K562 (cell line): ENCODE results near the gene CNOT1. TPM values are rescaled to one million over a fixed set of nuclear protein-coding genes. Genes with fewer than 3 reads are reported as not detected.
A peak's percentile ranks its signal among the peaks of the same experiment; 100 is the strongest.

Experiments
- ATAC-seq: fragments of 200-7000 bp; cut with Tn5 transposase; 3 replicates; pipeline ENCODE4 v1.9.1; 2020; ENCODE audit warnings: moderate library complexity
- BruUV-seq: library from RNA; stranded (reverse); fragments of 400-500 nt; replicated peaks from 2 replicates; lab custom pipeline; 2021; lab: Mats Ljungman, UMichigan
- CTCF ChIA-PET: fragments of 300-600 bp; formaldehyde crosslinking; extraction: SDS; loops from one replicate; lab custom pipeline; 2021; ENCODE audit warnings: low intra/inter-chr PET ratio; lab: Yijun Ruan, JAX
- POLR2A ChIA-PET: fragments of 300-600, 350-650 bp; sonication (Branson Sonifier 250); formaldehyde crosslinking; extraction: SDS; loops from one replicate; lab custom pipeline; 2021; ENCODE audit warnings: antibody characterized with exemption, inconsistent platforms; lab: Yijun Ruan, JAX
- DNase-seq, 4 experiments: peaks; one replicate each; pipeline versions ENCODE4 v3.0.0 to v3.0.0-alpha.2; 2011 to 2018; ENCODE audit warnings: low spot score in 3 of 4, mixed read lengths in 3 of 4; ENCODE audit errors: extremely low read depth in 1 of 4
- FAIRE-seq: peaks from 2 replicates; lab custom pipeline; 2011; peaks lifted over from hg19 to GRCh38; lab: Jason Lieb, UNC
- H2AFZ ChIP-seq: 2 replicates; pipeline ENCODE4 v1.6.0; 2011; ENCODE audit warnings: low read depth, low read length, control low read depth, inconsistent platforms
- H3K27ac ChIP-seq: fragments of 200-600 bp; 3 replicates; pipeline ENCODE4 v1.8.0; 2011; ENCODE audit warnings: low read depth, mild to moderate bottlenecking, control low read depth, inconsistent platforms, low read length, moderate library complexity, mixed read lengths; ENCODE audit errors: extremely low read depth
- H3K27me3 ChIP-seq, 2 experiments: fragments of 300-600 bp in 1 of 2; 2 replicates in 1 of 2; 3 replicates in 1 of 2; pipeline versions ENCODE4 v1.6.0 to v1.8.0; 2011; ENCODE audit warnings: inconsistent platforms in 2 of 2, low read length in 2 of 2, mild to moderate bottlenecking in 1 of 2, mixed read lengths in 1 of 2, moderate library complexity in 1 of 2; ENCODE audit not compliant: control insufficient read depth in 2 of 2, insufficient read depth in 2 of 2
- H3K36me3 ChIP-seq: fragments of 300-600 bp; 3 replicates; pipeline ENCODE4 v1.8.0; 2011; ENCODE audit warnings: mild to moderate bottlenecking, low read length, inconsistent platforms; ENCODE audit not compliant: control insufficient read depth, insufficient read depth
- H3K4me1 ChIP-seq, 2 experiments: fragments of 200-600 bp in 1 of 2; replicated peaks in 1 of 2; 2 replicates in 1 of 2; 3 replicates in 1 of 2; pipeline versions ENCODE4 v1.5.1 to v1.8.0; 2011; ENCODE audit warnings: inconsistent platforms in 2 of 2, low read length in 2 of 2, mild to moderate bottlenecking in 1 of 2, mixed read lengths in 1 of 2, moderate library complexity in 1 of 2; ENCODE audit not compliant: control insufficient read depth in 2 of 2, insufficient read depth in 2 of 2
- H3K4me2 ChIP-seq: 2 replicates; pipeline ENCODE4 v1.6.1; 2011; ENCODE audit warnings: low read length, control low read depth, inconsistent platforms, mixed read lengths; ENCODE audit not compliant: insufficient read depth
- H3K4me3 ChIP-seq: fragments of 200-600 bp; sonication (generic), shearing (Covaris generic); 2 replicates; pipeline ENCODE4 v1.5.1; 2016; ENCODE audit warnings: control low read depth, inconsistent platforms
- H3K79me2 ChIP-seq: fragments of 200-600 bp; 3 replicates; pipeline ENCODE4 v1.8.0; 2011; ENCODE audit warnings: low read length, inconsistent platforms; ENCODE audit not compliant: control insufficient read depth, insufficient read depth
- H3K9ac ChIP-seq, 2 experiments: 2 replicates each; pipeline versions ENCODE4 v1.6.0 to v1.6.1; 2011; ENCODE audit warnings: low read depth in 2 of 2, low read length in 2 of 2, control low read depth in 1 of 2, inconsistent platforms in 1 of 2, mild to moderate bottlenecking in 1 of 2, mixed read lengths in 1 of 2; ENCODE audit not compliant: insufficient read depth in 1 of 2
- H3K9me1 ChIP-seq: one replicate; pipeline ENCODE4 v1.6.0; 2011; ENCODE audit warnings: inconsistent platforms, mild to moderate bottlenecking, low read length, moderate library complexity; ENCODE audit not compliant: control insufficient read depth, insufficient read depth
- H3K9me3 ChIP-seq: replicated peaks from 2 replicates; pipeline ENCODE4 v1.5.1; 2011; ENCODE audit warnings: low read depth, low read length, inconsistent platforms; ENCODE audit not compliant: control insufficient read depth, insufficient read depth
- H4K20me1 ChIP-seq: replicated peaks from 2 replicates; pipeline ENCODE4 v1.6.1; 2011; ENCODE audit warnings: low read length, inconsistent platforms, mixed read lengths; ENCODE audit not compliant: control insufficient read depth, insufficient read depth
- CEBPG ChIP-seq, 3 experiments: fragments of 200-800 bp in 1 of 3; sonication (Bioruptor generic) in 1 of 3; sonication (generic) in 1 of 3; formaldehyde crosslinking in 1 of 3; IDR thresholded peaks in 2 of 3; conservative IDR thresholded peaks in 1 of 3; 2 replicates each; pipeline versions ENCODE4 v1.6.1 to v1.8.0; 2016 to 2022; ENCODE audit warnings: missing compliant biosample characterization in 2 of 3, missing genetic modification characterization in 2 of 3, mild to moderate bottlenecking in 1 of 3, missing genetic modification reagents in 1 of 3
- ELK1 ChIP-seq: sonication (generic); formaldehyde crosslinking; IDR thresholded peaks from 2 replicates; pipeline ENCODE4 v1.8.1; 2022; ENCODE audit warnings: missing genetic modification reagents
- MYC ChIP-seq, 2 experiments: fragments of 250-450 bp in 1 of 2; sonication (Bioruptor Pico) in 1 of 2; IDR thresholded peaks; 2 replicates each; pipeline versions ENCODE4 v1.5.1 to v1.6.1; 2012 to 2021; ENCODE audit warnings: low read depth in 2 of 2, borderline replicate concordance in 1 of 2, improper control_type of control experiment in 1 of 2, low read length in 1 of 2, mild to moderate bottlenecking in 1 of 2, moderate library complexity in 1 of 2
- ZMIZ1 ChIP-seq, 2 experiments: fragments of 150-350 bp in 1 of 2; IDR thresholded peaks; 2 replicates each; pipeline ENCODE4 v1.6.1; 2012 to 2016; ENCODE audit warnings: low read depth in 2 of 2, low read length in 2 of 2, mild to moderate bottlenecking in 1 of 2, moderate library complexity in 1 of 2
- ZNF584 ChIP-seq: fragments of 200-800 bp; sonication (Bioruptor generic); IDR thresholded peaks from 2 replicates; pipeline ENCODE4 v1.6.1; 2016; ENCODE audit warnings: low read depth, mild to moderate bottlenecking, missing genetic modification characterization, missing compliant biosample characterization
- WGBS: fragments of 100-300 bp; shearing (Covaris generic); methylation state at CpG from one replicate; pipeline ENCODE4 v1.1.6; 2016; ENCODE audit warnings: low coverage, mixed read lengths; ENCODE audit not compliant: insufficient coverage; ENCODE audit errors: missing lambda C conversion rate; 5-methylcytosine and 5-hydroxymethylcytosine counted together
- in situ Hi-C: fragments of 300-500 bp; cut with MboI; formaldehyde crosslinking; loops from 4 replicates; pipeline ENCODE4 v1.15.0; 2018; ENCODE audit warnings: inconsistent platforms, mixed read lengths
- intact Hi-C: fragments of 100-400 bp; cut with micrococcal nuclease; formaldehyde crosslinking; loops from 2 replicates; pipeline ENCODE4 v1.14.2; 2022
- polyA plus RNA-seq, 8 experiments: library from polyadenylated mRNA; depleted of rRNA in 4 of 8; stranded (reverse) in 5 of 8; unstranded in 3 of 8; fragments of >200 nt; fragmentation: Nextera tagmentation in 2 of 8; fragmentation: Illumina TruSeq in 1 of 8; extraction: Ambion mirVana in 2 of 8; extraction: Trizol in 1 of 8; gene quantifications; 2 replicates each; pipeline versions ENCODE4 v1.2.1 to v1.2.3, GENCODE V29; 2011 to 2014; ENCODE audit warnings: inconsistent platforms in 1 of 8, missing spikeins in 1 of 8
- total RNA-seq, 7 experiments: library from RNA; depleted of rRNA in 6 of 7; stranded (reverse); fragments of >200 nt in 6 of 7; fragmentation: Illumina TruSeq in 2 of 7; extraction: Trizol in 2 of 7; gene quantifications; 2 replicates each; pipeline versions ENCODE4 v1.2.1 to v1.2.3, GENCODE V29; 2011 to 2021; ENCODE audit warnings: low replicate concordance in 1 of 7
- TF ChIP-seq, protein P1 (sequence below): sonication (generic); formaldehyde crosslinking; IDR thresholded peaks from 2 replicates; pipeline ENCODE4 v1.8.0; 2022; ENCODE audit warnings: mild to moderate bottlenecking, missing genetic modification reagents, borderline replicate concordance
- TF ChIP-seq, protein P2 (sequence below), 2 experiments: fragments of 200-800 bp in 1 of 2; sonication (Bioruptor generic) in 1 of 2; sonication (generic) in 1 of 2; formaldehyde crosslinking in 1 of 2; IDR thresholded peaks in 1 of 2; conservative IDR thresholded peaks in 1 of 2; 2 replicates each; pipeline versions ENCODE4 v1.5.0 to v1.6.1; 2016 to 2020; ENCODE audit warnings: missing compliant biosample characterization in 1 of 2, missing genetic modification characterization in 1 of 2, missing genetic modification reagents in 1 of 2

Gene CNOT1
- total and polyA plus RNA-seq, 9 of the 15 experiments (the other 6 are each of a cell fraction or from before 2014, with no cell fraction given), result 110 to 270 (median 220) TPM

DNA sequence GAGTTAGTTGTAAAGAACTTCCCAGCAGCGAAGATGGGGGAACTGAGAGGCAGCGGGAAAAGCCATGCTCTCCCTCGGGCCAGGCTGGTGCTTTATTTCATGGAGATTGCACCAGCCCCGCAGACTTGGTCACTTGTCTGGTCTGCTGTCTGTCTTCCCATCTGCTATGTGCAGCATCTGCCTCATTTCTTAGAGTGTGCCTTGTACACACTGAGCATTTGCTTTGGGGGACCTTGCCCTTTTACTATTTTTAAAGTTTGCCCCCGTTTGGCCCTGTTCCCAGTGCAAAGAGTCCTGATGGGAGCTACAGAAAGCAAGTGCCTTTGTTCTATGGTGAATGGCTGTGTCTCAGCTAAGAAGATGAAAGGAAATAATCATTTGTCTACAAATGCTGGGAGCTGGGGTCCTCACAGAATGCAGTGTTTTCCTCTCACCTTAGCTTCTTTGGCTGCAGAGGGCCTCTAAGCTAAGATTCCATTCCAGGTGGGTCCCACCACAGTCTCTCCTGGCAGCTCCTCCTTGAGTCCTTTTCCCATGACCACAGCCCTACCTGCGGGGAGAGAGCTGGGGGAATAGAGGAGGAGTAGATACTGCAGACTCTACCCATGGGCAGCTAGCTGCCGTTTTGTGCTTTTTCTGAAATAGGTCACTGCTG, 25.1 kb upstream of the CNOT1 start:
- no peaks in the 10 kb centered on the region for H4K20me1 ChIP-seq
- no peak overlapping the region for H3K27ac ChIP-seq
- no peak overlapping the region for H3K4me2 ChIP-seq
- CTCF ChIA-PET, result no interaction called here
- intact Hi-C loops, result loop anchor here (10.0 kb wide), 1 partner anchor 750 kb away; no protein-coding TSS in a partner anchor
- peaks cover 0 to 5% of the 10 kb centered on the region in 2 experiments; a peak in 3 of 5 replicates for H3K4me1 ChIP-seq
- H3K9me1 ChIP-seq, result no peaks in the 10 kb centered on the region
- no peak overlapping the region for H3K9ac ChIP-seq
- BruUV-seq, result no TSS peak
- POLR2A ChIA-PET, result no interaction called here
- H3K27me3 ChIP-seq, result peaks cover 0 to 7% of the 10 kb centered on the region in 2 experiments; a peak in 2 of 5 replicates
- H3K36me3 ChIP-seq, result no peaks in the 10 kb centered on the region
- H3K4me3 ChIP-seq, result no peak overlapping the region
- FAIRE-seq (no peak), DNase-seq (no peak), ATAC-seq (peak; percentile 69)
- in situ Hi-C loops, result no loop called here
- no peaks in the 10 kb centered on the region for H3K9me3 ChIP-seq
- WGBS, result 29% methylated on average over 7 of the region's 7 CpGs
- H3K79me2 ChIP-seq, result no peaks in the 10 kb centered on the region
- peak overlapping the region; percentile 9; the same call in 1 of the 2 replicates for H2AFZ ChIP-seq
- no peak for TF ChIP-seq ZMIZ1 (IDR thresholded peaks at IDR 0.05; ENCODE audit: low read depth in 2 of 2, low read length in 2 of 2)
- TF ChIP-seq, protein P1, sequence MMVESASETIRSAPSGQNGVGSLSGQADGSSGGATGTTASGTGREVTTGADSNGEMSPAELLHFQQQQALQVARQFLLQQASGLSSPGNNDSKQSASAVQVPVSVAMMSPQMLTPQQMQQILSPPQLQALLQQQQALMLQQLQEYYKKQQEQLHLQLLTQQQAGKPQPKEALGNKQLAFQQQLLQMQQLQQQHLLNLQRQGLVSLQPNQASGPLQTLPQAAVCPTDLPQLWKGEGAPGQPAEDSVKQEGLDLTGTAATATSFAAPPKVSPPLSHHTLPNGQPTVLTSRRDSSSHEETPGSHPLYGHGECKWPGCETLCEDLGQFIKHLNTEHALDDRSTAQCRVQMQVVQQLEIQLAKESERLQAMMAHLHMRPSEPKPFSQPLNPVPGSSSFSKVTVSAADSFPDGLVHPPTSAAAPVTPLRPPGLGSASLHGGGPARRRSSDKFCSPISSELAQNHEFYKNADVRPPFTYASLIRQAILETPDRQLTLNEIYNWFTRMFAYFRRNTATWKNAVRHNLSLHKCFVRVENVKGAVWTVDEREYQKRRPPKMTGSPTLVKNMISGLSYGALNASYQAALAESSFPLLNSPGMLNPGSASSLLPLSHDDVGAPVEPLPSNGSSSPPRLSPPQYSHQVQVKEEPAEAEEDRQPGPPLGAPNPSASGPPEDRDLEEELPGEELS (CRISPR knock-in tag), result no peak
- peak; percentile 81 for TF ChIP-seq CEBPG (CRISPR knock-in tag; IDR thresholded peaks at IDR 0.05)
- TF ChIP-seq CEBPG (tag; conservative IDR thresholded peaks at IDR 0.05 in 1 of 2, IDR thresholded peaks at IDR 0.05 in 1 of 2), result peak in 1 of 2 experiments; percentile 62; a peak in 2 of 4 replicates
- TF ChIP-seq ELK1 (CRISPR knock-in tag), result no peak
- TF ChIP-seq, protein P2, sequence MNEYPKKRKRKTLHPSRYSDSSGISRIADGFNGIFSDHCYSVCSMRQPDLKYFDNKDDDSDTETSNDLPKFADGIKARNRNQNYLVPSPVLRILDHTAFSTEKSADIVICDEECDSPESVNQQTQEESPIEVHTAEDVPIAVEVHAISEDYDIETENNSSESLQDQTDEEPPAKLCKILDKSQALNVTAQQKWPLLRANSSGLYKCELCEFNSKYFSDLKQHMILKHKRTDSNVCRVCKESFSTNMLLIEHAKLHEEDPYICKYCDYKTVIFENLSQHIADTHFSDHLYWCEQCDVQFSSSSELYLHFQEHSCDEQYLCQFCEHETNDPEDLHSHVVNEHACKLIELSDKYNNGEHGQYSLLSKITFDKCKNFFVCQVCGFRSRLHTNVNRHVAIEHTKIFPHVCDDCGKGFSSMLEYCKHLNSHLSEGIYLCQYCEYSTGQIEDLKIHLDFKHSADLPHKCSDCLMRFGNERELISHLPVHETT (CRISPR knock-in tag; conservative IDR thresholded peaks at IDR 0.05 in 1 of 2, IDR thresholded peaks at IDR 0.05 in 1 of 2), result no peak
- TF ChIP-seq ZNF584 (CRISPR knock-in tag), result 0 out of 2 replicates have a peak, but pooled peaks have one; percentile 57
- peak; percentile 55 for TF ChIP-seq MYC (IDR thresholded peaks at IDR 0.05; ENCODE audit: low read depth, low read length)
- no peak for TF ChIP-seq MYC (CRISPR knock-in tag; IDR thresholded peaks at IDR 0.05; ENCODE audit: borderline replicate concordance, low read depth)
